CD4-positive, alpha-beta T cell (primary cell): Measurements from ENCODE around the gene CORIN. TPM values are rescaled to one million over a fixed set of nuclear protein-coding genes. Genes with fewer than 3 reads are reported as not detected.
"Not testable (repeated sequence)": the region's sequence is repeated elsewhere in the genome, so short reads cannot be mapped to it uniquely, and the experiment has no call there.

Experiments used
- ATAC-seq: fragments of 200-7000 bp; cut with Tn5 transposase; one replicate; pipeline ENCODE4 v1.10.0; 2022; ENCODE audit warnings: mild to moderate bottlenecking; ENCODE audit not compliant: poor library complexity
- CTCF ChIA-PET: fragments of 350-600 bp; sonication (Branson Sonifier 250); formaldehyde crosslinking; loops from one replicate; lab custom pipeline; 2021; ENCODE audit warnings: antibody characterized with exemption, inconsistent platforms; lab: Charles Lee
- POLR2A ChIA-PET: fragments of 350-600 bp; sonication (Branson Sonifier 250); formaldehyde crosslinking; loops from one replicate; lab custom pipeline; 2021; ENCODE audit warnings: antibody characterized with exemption, inconsistent platforms; lab: Charles Lee
- DNase-seq, 14 experiments: peaks; one replicate each; pipeline ENCODE4 v3.0.0-alpha.2; 2013 to 2020; ENCODE audit warnings: mixed read lengths in 2 of 14
- H3K27ac ChIP-seq, 2 donors: one replicate each; pipeline versions ENCODE4 v1.5.1 to v1.7.0; 2013; ENCODE audit warnings: low read length in 2 of 2, low read depth in 1 of 2, mild to moderate bottlenecking in 1 of 2
- H3K27me3 ChIP-seq, 2 experiments: 1 replicate in 1 of 2; 2 replicates in 1 of 2; pipeline versions ENCODE4 v1.6.1 to v1.7.0; 2013; ENCODE audit warnings: low read length in 2 of 2, control low read depth in 1 of 2, mild to moderate bottlenecking in 1 of 2, moderate library complexity in 1 of 2; ENCODE audit not compliant: insufficient read depth in 2 of 2, control insufficient read depth in 1 of 2
- H3K36me3 ChIP-seq: one replicate; pipeline ENCODE4 v1.6.1; 2013; ENCODE audit warnings: low read length, control low read depth; ENCODE audit not compliant: insufficient read depth
- H3K4me1 ChIP-seq: one replicate; pipeline ENCODE4 v1.6.1; 2013; ENCODE audit warnings: low read length, control low read depth; ENCODE audit not compliant: insufficient read depth
- H3K4me3 ChIP-seq: one replicate; pipeline ENCODE4 v1.5.1; 2013; ENCODE audit warnings: mild to moderate bottlenecking, low read length, moderate library complexity
- H3K9me3 ChIP-seq, 2 experiments: 1 replicate in 1 of 2; 2 replicates in 1 of 2; pipeline versions ENCODE4 v1.6.1 to v1.7.0; 2013; ENCODE audit warnings: low read length in 2 of 2, mild to moderate bottlenecking in 2 of 2, control low read depth in 1 of 2, moderate library complexity in 1 of 2; ENCODE audit not compliant: control insufficient read depth in 1 of 2, insufficient read depth in 1 of 2
- H3K27ac Mint-ChIP-seq: one replicate; pipeline ENCODE4 v1.8.0; 2020; ENCODE audit warnings: mixed read lengths
- H3K27me3 Mint-ChIP-seq: one replicate; pipeline ENCODE4 v1.8.0; 2021; ENCODE audit warnings: mixed read lengths
- H3K36me3 Mint-ChIP-seq: one replicate; pipeline ENCODE4 v1.8.0; 2021; ENCODE audit warnings: low read depth, mixed read lengths
- H3K4me1 Mint-ChIP-seq: one replicate; pipeline ENCODE4 v1.8.0; 2021; ENCODE audit warnings: low read depth, mixed read lengths
- H3K4me3 Mint-ChIP-seq: one replicate; pipeline ENCODE4 v1.8.0; 2020; ENCODE audit warnings: mild to moderate bottlenecking, mixed read lengths
- H3K9me3 Mint-ChIP-seq: one replicate; pipeline ENCODE4 v1.8.0; 2020; ENCODE audit warnings: mixed read lengths
- CTCF ChIP-seq: fragments of 200-600 bp; IDR thresholded peaks from one replicate; pipeline ENCODE4 v1.8.0; 2022; ENCODE audit warnings: antibody characterized with exemption, mild to moderate bottlenecking
- intact Hi-C, 2 experiments: fragments of 100-400 bp; cut with DNase I in 1 of 2; cut with micrococcal nuclease in 1 of 2; formaldehyde crosslinking; loops; one replicate each; pipeline versions ENCODE4 v1.15.1 to v1.9.0; 2023 to 2025; cut with DNase I, micrococcal nuclease
- total RNA-seq, 174 experiments: library from RNA in 2 of 174; stranded (reverse) in 2 of 174; gene quantifications; one replicate each; pipeline ENCODE4 v1.2.3 and lab custom pipeline; 2021 to 2026

CORIN gene
- total RNA-seq, 2 experiments from 2014 or later: 0.14 TPM; not detected in 1

- no peaks in the 10 kb centered on the region for H3K9me3 Mint-ChIP-seq
- H3K36me3 ChIP-seq: no peaks in the 10 kb centered on the region
- H3K27me3 ChIP-seq: peaks cover 2 to 3% of the 10 kb centered on the region in 2 experiments
- DNase-seq: no peak
- no peaks in the 10 kb centered on the region for H3K4me1 Mint-ChIP-seq
- H3K27me3 Mint-ChIP-seq: peaks cover 27% of the 10 kb centered on the region
- no peaks in the 10 kb centered on the region for H3K4me1 ChIP-seq
- no peak for TF ChIP-seq CTCF
- intact Hi-C loops: no loop called here
- no peak for ATAC-seq
- no peaks in the 10 kb centered on the region for H3K9me3 ChIP-seq
- ChIA-PET CTCF (no interaction called here), POLR2A (no interaction called here)
- H3K27ac Mint-ChIP-seq: no peak overlapping the region
- no peaks in the 10 kb centered on the region for H3K36me3 Mint-ChIP-seq
- H3K4me3 ChIP-seq: no peak overlapping the region
- H3K4me3 Mint-ChIP-seq: no peak overlapping the region
- H3K27ac ChIP-seq: no peak overlapping the region
Observed at GRCh38 chr4:47692691-47693090, 145.2 kb downstream of the CORIN start.

GRCh38 chr4:47691757-47692383, 146.0 kb downstream of the CORIN start:
- not testable (repeated sequence) for ATAC-seq, H3K27ac Mint-ChIP-seq

GRCh38 chr4:47690611-47691010, 147.3 kb downstream of the CORIN start:
- intact Hi-C loops: loop anchor here in 1 of 2 experiments (1.0 kb wide), 1 partner anchor 240 kb away; no protein-coding TSS in a partner anchor
- Mint-ChIP-seq H3K4me1 (no peaks in the 10 kb centered on the region), H3K36me3 (no peaks in the 10 kb centered on the region), H3K9me3 (no peaks in the 10 kb centered on the region), H3K27me3 (peaks cover 15% of the 10 kb centered on the region), H3K4me3 (no peak overlapping the region), H3K27ac (no peak overlapping the region)
- H3K36me3 ChIP-seq: no peaks in the 10 kb centered on the region
- ATAC-seq (no peak), DNase-seq (no peak)
- no peak overlapping the region for H3K27ac ChIP-seq
- no peak for TF ChIP-seq CTCF
- H3K4me3 ChIP-seq: no peak overlapping the region
- no peaks in the 10 kb centered on the region for H3K9me3 ChIP-seq
- CTCF ChIA-PET: no interaction called here
- no peaks in the 10 kb centered on the region for H3K4me1 ChIP-seq
- POLR2A ChIA-PET: no interaction called here
- peaks cover 2 to 3% of the 10 kb centered on the region in 2 experiments for H3K27me3 ChIP-seq

More at GRCh38 chr4:47691757-47692383, 146.0 kb downstream of the CORIN start:
- H3K36me3 ChIP-seq, H3K9me3 ChIP-seq, H3K27me3 ChIP-seq, H3K4me3 ChIP-seq, H3K4me1 ChIP-seq, H3K4me3 Mint-ChIP-seq, intact Hi-C loops, POLR2A ChIA-PET, H3K27ac ChIP-seq, DNase-seq, CTCF ChIA-PET, H3K9me3 Mint-ChIP-seq, H3K36me3 Mint-ChIP-seq, H3K4me1 Mint-ChIP-seq: not testable (repeated sequence)
- peaks cover 23% of the 10 kb centered on the region for H3K27me3 Mint-ChIP-seq
